ENCODE data around the gene SIN3A.

SIN3A gene

DNA sequence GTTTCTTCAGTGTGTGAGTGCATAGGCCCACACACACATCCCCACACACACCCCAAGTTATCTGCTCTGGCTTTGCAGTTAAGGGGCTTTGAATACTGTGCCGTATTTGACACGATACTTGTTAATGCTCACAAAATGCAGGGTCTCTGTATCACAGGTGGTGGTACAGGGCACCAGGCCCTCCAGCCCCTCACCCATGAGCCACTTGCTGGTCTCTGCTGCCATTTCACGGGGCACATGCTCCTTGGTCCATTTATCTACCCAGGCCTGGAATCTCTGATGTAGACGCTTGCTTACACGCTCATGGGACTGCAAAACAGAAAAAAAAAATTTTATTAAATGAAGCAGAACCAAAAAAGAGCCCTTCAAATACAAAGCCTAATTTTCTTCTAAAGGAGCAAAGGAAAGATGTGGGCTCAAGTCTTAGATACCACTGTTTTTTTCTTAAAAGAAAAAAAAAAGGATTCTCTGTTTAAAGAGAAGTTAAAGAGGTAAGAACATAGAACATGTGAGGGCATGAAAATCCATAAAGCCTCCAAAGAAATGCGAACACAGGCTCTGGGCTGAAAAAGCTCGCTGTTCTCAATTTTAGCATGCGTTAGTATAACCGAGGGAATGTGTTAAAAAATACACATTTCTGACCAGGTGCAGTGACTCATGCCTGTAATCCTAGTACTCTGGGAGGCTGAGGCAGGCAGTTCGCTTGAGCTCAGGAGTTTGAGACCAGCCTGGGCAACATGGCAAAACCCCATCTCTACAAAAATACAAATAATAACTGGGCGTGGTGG lies 79.4 kb downstream of the SIN3A start:
- no peak for DNase-seq (ENCODE audit: low spot score)

DNA sequence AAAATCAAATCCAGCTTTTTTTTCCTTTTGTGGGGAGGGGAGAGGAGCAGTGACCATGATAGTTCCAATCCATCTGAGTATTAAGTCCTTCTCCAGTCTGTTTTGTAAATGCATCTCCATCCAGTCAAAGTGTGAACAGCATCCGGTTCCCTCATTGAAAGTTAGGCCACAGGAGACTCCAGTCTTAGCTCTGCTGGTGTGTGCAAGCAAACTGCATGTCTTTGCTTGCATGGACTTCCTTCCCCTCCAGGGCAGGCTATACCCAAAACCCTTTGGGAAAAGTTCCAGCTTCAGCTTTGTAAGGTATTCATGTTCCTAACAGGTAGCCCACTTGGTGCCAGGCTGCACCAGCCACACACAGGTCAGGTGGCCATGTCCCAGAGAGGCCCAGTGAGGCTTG lies 80.0 kb downstream of the SIN3A start:
- no peak for DNase-seq (ENCODE audit: low spot score)

DNA sequence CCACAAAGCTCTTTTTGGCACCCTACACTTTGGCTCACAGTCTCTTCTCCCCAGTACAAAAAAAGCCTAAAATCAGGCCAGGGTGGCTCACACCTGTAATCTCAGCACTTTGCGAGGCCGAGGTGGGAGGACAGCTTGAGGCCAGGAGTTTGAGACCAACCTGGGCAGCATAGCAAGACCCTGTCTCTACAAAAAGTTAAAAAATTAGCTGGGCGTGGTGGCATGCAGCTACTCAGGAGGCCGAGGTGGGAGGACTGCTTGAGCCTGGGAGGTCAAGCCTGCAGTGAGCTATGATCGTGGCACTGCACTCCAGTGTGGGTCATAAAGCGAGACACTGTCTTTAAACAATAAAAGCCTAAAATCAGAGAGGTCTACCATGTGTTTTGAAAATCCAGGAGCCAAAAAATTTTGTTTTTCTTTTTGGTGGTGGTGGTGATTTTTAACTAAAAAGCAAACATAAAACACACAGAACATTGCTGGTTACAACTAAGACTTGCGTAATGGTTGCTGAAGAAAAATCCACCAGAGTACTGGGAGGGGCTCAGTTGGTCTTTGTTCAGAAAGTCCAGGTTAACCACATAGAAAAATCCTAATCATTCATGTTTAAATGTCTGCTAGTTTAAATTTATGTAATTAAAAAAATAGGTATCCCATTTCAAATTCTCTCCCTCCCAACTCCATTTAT lies 81.5 kb downstream of the SIN3A start:
- no peak for DNase-seq (ENCODE audit: low spot score)

DNA sequence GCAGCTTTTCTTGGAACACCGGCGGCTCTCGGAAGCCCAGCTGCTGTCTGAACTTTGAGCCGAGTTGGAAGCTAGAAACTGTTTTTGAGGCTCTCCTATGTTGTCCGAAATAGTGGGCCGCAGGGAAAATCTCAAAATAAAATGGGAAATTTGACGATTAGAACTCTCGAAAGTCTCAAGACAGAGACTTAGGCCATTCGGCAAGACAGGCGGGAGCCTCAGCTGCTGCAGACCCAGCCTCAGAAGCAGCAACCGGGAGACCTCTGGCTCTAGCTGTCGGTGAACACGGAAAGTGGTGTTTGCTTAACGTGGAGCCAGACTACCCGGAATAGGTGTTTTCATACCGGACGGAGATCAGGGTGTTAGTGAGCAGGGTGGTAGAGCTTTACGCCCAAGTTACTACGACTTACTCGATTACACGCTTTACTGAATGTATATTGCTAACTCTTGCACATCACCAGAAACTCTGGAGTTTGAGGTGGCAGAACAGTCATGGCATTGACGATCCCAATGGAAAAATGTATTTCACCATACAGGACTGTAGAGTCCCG lies 82.7 kb downstream of the SIN3A start:
- DNase-seq (ENCODE audit: low spot score): no peak

DNA sequence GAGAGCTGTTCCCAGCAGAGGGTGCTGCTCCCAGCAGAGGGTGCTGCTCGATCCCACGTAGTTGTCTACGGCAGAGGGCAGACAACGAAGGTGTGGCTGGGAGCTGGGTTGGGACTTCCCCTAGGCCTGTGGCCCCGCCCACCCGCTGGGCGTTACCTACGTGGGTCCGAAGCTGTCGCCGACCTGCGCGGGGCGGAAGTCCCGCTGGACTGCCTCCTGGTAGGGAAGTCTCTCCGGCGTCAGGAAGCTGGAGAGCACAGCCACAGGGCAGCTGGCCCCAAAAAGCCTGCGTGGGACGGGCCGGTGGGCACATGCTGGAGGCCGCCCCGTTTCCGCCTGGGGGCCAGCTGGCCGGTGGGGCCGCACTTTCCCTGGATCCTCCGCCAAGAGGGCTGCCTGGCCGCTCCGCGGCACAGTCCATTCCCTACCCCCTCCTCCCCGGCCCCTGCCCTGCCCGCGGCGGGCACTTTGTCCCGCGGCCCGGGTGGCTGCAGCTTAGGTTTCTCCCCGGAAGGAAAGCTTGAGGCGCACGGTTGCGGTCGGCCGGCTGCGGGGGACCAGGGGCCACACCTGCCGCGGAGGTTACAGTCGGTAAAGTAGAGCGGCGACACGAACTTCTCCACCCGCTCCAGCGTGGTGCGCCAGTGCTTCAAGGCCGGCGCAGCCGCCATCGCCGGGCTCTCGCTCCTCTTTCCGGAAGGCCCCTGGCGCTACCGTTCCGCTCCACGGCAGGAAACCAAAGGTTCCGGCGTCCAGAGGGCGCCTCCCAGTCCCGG lies 83.4 kb downstream of the SIN3A start, which contains the start of gene MAN2C1:
Gene MAN2C1, minus strand, starts transcription at position 695 of the 776 bp plus-strand sequence. Its CDS starts 24 bp downstream, at position 671.
- peak; percentile 95 for DNase-seq (ENCODE audit: low spot score)

DNA sequence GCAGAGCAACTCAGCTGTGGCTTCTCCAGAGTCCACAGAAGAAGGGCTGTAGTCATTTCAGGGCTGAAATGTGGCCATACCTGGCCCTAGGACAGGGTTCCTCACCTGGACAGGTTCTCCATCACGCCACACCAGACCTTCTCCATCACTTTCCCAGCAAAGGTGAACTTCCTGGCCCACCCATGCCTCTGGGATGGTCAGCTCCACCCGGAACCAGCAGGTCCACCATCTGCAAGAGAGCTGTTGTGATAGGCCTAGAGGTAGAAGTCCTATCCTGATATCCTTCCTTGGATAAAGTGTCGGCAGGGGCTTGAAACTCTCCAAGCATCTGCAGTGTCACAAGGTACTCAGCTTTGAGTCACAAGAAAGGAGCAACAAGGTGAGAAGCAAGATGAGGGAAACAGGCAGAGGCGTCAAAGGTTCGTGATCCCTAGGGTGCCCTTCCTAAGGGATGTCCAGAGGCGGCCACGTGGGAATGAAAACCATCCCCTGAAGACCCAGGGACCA lies 84.0 kb downstream of the SIN3A start:
- DNase-seq (ENCODE audit: low spot score): no peak

DNA sequence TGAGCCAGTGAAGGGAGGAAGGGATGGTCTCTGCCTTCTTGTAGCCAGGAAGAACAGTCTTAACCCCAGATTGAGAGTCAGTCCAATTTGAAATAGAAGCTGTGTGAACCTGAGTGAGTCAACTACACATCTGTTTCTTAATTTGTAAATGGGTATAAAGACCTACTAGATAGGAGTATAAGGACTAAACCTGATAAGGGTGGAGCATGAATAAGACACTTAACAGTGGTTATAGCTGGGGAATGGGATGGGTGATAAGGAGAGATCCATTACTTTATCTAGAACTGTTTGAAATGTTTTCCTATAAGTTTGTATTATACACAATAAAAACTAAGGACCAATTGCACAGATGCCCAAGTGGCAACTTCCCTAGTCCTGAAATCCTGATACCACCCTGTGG lies 84.5 kb downstream of the SIN3A start:
- no peak for DNase-seq (ENCODE audit: low spot score)

DNA sequence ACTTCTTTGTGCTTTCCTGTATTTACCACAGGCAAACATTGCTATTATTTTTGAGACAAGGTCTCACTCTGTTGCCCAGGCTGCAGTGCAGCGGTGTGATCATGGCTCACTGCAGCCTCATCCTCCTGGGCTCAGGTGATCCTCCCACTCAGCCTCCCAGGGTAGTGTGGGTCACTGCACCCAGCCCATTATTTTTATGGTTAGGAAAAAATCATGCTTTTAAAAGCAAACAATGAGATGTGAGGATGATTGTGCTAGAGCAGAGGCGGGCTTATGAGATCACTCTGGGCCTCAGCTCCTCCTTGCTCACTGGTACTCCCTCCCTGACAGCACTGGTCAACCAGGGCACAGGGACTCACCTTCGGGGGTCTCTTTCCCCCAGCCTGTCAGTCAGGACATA lies 85.3 kb downstream of the SIN3A start:
- no peak for DNase-seq (ENCODE audit: low spot score)

DNA sequence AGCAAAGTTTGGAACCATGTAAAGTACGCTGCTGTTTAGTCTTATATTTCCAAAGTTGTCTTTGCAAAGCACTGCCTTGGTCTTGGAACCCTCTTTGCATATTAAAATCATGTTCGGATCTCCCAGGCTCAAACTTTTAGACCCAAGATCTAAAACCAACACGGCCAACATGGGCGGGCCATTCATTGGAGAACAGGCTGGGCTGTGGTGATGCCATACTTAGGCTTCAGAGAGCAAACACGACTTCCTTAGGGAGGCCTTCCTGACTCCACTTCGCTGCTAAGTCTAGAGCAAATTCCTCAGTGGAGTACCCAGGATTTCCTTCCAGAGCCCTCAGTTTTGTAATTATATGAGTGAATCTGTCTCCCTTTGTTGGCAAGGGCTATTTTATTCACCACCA lies 86.6 kb downstream of the SIN3A start:
- DNase-seq (ENCODE audit: low spot score): no peak

DNA sequence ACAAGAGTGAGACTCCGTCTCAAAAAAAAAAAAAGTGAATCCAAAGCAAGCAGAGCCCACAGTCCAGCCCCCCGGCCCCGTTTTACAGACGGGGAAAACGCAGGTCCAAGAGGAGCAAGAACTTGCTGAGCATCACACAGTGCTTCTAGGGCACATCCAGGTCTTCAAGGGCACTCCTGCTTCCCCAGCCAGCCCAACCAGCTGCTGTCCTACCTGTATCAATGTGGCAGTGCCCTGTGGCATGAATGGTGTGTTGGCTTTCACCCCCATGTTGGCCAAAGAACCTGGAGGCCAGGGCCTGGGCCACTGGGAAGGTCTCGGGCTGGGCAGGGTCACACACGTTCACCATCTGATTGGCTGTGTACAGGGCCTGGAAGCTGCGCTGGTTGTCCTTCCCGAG lies 87.7 kb downstream of the SIN3A start:
- DNase-seq (ENCODE audit: low spot score): no peak

DNA sequence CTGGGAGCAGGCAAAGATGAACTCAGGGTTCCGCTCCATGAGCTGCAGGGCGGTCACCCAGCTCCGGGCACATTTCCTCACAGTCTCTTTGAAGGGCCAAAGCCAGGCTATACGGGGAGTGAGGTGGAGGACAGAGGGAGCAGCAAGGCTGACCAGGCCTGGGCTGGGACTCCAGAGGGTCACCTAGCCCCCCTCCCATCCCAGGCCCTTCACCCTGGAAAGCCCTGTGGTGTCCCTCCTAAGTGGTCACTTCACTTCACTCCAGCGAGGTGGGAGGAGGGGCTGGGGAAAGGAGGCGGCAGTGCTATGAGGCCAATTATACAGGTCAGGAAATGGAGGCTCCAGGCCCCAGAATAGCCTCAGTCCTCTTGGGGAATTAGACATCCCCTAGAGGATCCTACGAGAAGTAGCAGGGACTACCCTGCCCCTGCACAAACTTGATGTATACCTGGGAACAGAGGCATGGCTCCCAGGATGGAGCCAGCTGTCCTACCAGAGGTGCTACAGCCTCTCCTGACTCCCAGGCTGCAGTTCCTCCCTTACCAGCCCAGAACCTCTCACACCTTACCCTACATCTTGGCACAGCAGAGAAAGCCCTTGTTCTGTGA lies 88.7 kb downstream of the SIN3A start:
- DNase-seq (ENCODE audit: low spot score): no peak

DNA sequence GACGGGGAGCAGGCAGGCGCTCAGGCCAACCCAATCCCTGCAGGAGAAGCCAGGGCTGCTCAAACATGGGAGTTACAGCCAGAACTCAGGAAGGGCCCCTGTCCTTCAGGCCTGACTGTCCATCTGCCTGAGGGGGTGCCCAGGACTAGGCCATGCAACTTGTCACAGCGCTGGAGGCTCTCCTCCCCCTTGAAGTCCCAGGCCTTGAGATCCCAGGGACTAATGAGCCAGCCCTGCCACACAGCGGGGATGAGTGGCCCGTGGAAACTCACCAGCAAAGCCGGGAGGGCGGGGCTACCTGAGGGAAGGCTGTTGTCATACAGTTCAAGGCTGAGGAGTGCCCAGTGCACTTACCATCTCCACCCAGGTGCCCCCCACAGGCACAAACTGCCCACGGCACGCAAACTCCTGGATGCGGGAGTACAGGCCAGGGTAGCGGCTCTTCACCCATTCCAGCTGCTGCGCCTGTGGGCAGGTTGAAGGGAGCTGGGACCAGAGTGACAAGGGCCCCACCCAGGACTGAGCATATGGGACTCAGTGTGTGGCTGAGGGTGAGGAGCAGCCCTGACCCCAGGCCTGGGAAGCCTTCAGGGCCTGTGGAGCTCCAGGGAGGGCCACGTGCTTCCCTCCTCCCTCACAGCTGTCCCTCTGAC lies 89.4 kb downstream of the SIN3A start:
- no peak for DNase-seq (ENCODE audit: low spot score)

DNA sequence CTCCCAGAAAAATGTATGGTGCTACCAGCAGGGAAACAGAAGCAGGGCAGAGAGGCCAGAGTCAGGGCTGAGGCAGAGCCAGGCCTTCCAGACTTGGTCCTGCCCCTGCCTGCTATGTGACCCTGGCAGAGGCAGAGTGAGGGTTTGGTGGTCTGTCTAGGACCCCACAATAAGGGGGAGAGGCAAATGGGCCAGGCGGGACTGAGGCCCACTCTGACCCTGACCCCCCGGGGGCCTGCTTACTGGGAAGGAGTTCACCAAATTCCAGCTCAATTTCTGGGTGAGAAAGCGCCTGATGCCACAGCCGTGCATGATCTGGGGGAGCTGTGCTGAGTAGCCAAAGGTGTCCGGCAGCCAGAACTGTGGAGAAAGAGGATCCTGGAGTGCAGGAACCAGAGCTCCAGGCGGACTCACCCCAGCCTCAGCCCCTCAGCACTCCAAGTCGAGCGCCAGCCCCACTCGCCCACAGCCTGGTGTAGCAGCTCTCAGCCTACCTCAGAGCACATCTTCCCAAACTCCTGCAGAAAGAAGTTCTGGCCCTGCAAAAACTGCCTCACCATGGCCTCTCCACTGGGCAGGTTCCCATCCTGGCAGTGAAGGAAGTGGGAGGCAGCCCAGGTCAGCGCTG lies 90.0 kb downstream of the SIN3A start:
- no peak for DNase-seq (ENCODE audit: low spot score)

DNA sequence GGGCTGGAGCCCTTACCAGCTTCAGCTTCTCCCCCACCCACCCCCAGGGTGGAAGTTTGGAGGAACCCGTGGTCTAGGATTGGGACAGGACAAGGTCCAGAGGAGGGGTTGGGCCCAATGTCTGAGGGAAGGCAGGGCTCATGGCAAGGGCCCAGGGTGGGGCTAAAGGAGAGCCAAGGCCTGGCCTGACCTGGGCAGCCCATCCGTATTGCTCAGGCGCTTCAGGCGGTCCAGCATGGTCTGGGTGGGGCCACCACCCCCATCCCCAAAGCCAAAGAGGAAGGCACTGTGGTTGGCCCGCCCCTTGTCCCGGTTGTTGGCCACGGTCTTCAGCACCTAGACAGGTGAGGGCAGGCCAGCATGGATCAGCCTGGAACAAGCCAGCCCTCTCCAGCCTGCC lies 90.6 kb downstream of the SIN3A start:
- DNase-seq (ENCODE audit: low spot score): no peak

DNA sequence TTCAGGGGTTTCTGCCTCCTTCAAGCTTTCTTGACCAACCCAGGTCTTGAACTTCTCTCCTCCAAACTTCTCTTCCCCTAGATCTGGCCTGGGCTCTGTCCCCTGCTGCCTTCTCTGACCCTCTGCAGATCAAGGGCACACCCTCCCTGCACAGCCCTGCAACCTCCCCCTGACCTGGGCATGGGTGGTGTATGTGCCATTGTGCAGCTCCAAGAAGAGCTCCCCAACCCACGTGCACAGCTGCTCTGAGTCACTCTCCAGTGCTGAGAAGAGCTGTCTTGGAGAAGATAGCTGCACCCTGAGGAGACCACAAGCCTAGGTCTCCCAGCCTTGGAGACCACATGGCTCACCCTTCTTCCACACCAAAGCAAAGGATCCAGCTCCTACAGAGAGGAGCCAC lies 91.1 kb downstream of the SIN3A start:
- DNase-seq (ENCODE audit: low spot score): no peak

DNA sequence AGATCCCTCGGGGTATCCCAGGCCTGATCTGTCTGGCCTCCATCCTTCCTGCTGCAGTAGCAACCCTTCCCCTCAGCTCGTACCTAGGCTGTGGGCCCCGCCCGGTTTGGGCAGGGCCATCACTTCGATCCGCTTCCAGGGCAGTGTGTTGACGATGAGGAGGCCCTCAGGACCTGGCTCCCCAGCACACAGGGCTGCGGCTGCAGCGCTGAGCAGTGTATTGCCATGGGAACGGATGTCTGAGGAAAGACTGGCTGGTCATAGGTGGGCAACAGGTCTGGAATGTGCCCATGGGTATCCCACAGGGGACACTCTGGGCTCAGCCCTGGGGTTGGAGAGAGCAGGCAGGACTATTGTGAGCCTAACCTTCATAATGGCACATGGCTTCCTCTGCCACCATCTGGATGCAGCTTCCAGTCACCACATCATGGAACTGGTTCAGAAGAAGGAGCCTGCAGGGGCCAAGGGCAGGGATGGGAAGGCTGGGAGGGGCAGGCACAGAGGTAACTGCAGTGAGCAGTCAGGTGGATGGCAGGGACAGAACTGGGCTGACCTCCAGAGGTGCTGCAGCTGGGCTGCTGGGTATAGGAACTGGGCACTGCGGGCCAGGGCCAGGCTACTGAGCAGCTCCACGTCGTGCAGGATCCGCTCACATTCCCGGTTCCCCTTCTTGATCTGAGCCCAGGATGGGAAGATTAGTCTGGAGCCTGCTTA lies 91.8 kb downstream of the SIN3A start:
- DNase-seq (ENCODE audit: low spot score): no peak

DNA sequence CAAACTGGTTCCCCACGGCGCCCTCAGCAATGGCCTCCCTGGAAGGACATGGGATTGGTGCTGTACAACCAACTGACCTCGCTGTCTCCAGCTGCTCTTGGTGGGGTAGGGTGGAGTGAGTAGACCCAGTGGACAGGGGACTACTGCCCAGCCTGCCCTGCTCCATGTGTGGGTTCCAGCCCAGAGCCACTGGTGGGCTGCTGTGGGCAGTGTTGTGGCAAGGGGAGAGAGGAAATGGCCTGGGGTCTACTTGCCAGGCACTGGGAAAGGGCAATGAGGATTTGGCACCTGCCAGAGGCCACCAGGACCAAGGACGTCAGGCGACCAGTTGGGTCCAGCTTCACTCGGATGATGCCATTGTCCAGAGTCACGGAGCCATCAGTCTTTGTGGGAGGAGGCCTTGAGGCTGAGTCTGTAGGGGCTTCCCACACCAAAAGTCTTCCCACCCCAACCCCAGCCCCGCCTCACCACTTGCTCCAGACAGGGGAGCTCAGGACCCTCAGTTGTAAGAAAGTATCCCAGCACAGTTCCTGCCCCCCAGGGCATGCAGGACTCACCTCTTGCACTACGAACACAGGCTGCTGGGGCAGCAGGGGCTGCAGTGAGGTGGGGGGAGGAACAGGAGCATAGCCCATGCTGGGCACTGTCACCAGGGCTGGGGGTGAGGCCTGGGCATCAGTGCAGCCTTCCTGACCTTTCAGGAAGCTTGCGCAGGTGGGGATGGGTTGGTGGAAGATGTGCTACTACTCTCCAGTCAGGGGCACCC lies 92.5 kb downstream of the SIN3A start:
- DNase-seq (ENCODE audit: low spot score): no peak

DNA sequence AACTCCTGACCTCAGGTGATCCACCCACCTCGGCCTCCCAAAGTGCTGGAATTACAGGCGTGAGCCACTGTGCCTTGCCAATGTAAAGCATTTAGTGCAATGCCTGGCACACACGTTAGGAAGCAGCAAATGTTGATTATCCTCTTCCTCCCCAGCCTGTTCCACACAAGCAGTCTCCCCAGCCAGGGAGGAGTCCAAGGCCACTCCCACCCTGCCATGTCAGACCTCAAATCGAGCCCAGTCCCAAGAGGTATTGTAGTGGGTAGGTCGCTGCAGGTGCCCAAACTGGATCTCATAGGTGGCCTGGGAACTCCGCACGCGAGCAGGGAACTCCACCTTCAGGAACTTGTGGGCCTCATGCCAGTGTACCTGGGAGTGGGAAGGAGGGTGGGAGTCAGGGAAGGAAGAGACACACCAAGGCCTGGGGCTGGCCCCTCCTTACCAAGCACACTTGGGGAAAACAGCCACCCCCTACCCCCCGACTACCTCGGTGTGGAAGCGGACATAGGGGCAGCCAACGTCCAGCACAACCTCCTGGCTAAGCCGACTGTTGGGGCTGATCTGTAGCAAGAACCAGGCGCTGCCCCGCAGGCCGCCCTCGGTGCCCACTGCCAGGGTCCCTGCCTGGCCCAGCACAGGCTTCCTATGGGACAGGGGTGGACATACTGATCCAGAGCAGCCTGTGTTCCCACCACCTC lies 93.4 kb downstream of the SIN3A start:
- no peak for DNase-seq (ENCODE audit: low spot score)

DNA sequence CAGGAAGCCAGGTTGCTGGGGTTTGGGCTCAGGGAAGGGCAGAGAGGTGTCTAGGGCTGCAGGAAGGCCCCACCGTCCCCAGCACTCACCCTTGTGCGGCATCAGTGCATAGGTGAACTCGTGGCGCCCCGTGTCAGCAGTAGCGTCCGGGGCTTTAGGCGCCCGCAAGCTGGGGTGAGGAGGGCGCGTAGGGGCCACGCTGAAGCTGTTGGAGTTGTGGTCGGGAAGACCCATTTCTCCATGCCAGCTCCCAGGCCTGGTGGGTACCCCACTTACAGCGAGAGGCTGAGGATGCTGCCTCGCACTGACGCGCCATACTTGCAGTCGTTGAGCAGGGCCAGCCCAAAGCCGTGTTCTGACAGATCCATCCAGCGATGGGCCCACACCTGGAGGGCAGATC lies 95.0 kb downstream of the SIN3A start:
- DNase-seq (ENCODE audit: low spot score): no peak

Measured in AG20443 (cell line).